Cardiac septum (tissue), 1 donor: ENCODE results near the gene SIPA1L3. TPM values are rescaled to one million over a fixed set of nuclear protein-coding genes. Genes with fewer than 3 reads are reported as not detected.

Experiments used
- DNase-seq: peaks from one replicate; pipeline ENCODE4 v3.0.0-alpha.2; 2020; ENCODE audit warnings: low spot score
- intact Hi-C: fragments of 100-400 bp; cut with DNase I; formaldehyde crosslinking; loops from one replicate; pipeline ENCODE4 v1.14.0; 2022
- total RNA-seq: library from RNA; stranded (reverse); fragmentation: NEBNext Ultra II Directional; extraction: Animal tissue kit (Norgen Biotek cat#: 25700); gene quantifications from one replicate; pipeline ENCODE4 v1.2.1, GENCODE V29; 2021
- donor health status: DM: no; HTN: no; CAD: no.

Gene SIPA1L3
- total RNA-seq, 1 donor from 2014 or later, result 14.0 TPM

DNA sequence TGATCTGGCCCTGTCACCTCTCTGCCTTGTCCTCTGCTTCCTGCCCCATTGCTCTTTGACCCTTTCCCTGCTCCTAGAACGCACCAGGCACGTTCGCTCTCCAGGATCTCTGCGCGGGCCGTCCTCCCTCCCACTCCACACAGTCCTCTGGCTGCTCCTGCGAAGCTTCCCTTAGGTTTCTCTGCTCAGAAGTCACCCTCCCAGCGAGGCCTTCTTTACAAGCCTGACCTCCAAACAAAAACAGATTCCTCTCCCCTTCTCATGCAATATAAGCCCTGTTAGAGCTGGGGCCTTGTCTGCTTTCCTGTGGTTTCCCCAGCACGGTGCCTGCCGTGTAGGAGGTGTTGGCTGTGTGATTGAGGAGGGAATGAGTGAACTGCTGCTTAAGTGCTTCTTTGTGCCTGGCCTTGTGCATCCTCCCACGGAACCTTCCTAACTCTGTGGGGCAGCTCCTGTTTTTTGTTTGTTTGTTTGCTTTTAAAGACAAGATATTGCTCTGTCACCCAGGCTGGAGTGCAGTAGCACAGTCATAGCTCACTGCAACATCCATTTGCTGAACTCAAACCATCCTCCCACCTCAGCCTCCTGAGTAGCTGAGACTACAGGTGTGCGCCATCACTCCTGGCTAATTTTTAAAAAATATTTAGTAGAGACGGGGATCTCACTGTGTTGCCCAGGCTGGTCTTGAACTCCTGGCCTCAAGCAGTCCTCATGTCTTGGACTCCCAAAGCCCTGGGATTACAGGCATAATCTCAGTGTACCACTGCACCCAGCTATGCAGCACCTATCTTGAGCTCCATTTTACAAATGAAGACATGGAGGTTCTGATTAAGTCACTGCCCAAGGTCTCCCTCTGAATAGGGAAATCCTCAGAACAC lies 82.0 kb downstream of the SIPA1L3 start:
- no peak for DNase-seq

GRCh38 chr19:37989855-37990254 lies 82.8 kb downstream of the SIPA1L3 start:
- DNase-seq, result no peak
- intact Hi-C loops, result no loop called here

More for the DNA sequence above, 82.0 kb downstream of the SIPA1L3 start:
- intact Hi-C loops, result no loop called here

DNA sequence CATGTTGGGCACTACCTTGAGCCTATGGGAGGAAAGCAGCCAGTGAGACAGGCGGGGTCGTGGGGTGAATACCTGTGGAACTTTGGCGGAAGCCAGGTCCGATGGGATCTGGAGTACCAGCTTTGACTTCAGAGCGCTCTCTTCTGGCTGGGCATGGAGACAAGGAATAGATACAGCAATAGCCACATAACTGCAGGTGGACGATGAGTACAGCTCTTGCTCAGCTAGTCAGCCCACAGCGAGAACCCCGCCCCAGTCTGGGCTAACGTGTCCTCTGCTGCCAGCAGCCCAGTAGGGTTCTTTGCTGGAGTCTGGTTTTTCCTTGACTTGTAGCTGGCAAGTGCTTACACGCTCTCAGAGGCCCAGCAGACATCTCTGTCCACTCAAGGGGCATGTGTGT lies 83.4 kb downstream of the SIPA1L3 start:
- intact Hi-C loops, result no loop called here
- DNase-seq, result no peak

DNA sequence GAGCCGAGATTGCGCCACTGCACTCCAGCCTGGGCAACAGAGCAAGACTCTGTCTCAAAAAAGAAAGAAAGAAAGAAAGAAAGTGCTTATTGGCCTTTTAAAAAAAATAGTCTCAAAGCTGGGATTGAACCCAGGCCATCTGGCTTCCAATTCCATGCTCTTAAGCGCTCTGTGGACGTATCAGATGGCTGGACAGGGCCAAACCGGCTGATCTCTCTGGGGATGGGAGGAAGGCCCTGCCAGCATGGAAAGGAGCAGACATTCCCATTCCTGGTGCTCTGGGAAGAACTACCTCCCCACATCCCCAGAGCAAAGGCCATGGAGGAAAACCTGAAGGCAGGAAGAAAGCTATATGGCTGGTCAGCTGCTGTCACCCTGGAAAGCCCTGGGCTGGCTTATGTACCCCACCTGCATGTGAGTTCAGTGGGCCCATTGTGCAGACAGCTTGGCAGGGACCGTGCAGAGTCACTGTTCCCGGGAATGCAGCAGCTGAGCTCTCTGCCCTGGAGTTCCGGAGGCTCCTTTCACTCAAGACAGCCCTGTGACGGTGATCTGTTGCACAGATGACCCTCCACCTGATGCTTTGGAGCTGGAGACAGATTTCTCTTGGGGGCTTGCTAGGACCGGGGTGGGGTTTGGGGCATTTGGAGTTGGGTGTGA lies 84.3 kb downstream of the SIPA1L3 start:
- DNase-seq, result no peak
- intact Hi-C loops, result no loop called here

- intact Hi-C loops, result no loop called here
- DNase-seq, result no peak
Measured at GRCh38 chr19:37991841-37992248, 84.8 kb downstream of the SIPA1L3 start.

GRCh38 chr19:37992761-37993160 lies 85.8 kb downstream of the SIPA1L3 start:
- DNase-seq, result no peak
- intact Hi-C loops, result no loop called here

GRCh38 chr19:37994823-37995130 lies 87.8 kb downstream of the SIPA1L3 start:
- DNase-seq, result no peak

DNA sequence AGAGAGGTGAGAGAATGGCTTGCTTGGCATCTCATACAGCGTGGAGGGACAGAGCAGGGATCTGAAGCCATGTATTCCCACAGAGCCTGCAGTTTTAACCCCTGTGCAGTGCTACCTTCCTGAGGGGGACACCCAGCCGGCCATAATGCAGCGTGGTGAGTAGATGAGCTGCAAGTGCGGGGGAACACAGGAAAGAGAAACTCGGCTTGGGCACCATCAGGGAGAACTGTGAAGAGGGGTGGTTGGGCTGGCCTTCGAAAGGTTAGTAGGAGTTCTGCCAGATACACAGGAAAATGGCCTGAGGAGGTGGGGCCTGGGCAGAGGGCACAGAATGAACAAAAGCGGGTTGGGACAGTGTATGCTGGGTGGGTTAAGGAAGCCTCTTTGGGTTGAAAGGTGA lies 88.3 kb downstream of the SIPA1L3 start:
- no peak for DNase-seq
- intact Hi-C loops, result no loop called here

More at GRCh38 chr19:37994823-37995130, 87.8 kb downstream of the SIPA1L3 start:
- intact Hi-C loops, result no loop called here

GRCh38 chr19:37997911-37998344 lies 90.9 kb downstream of the SIPA1L3 start:
- intact Hi-C loops, result no loop called here
- DNase-seq, result no peak

- intact Hi-C loops, result no loop called here
- DNase-seq, result no peak
Measured at GRCh38 chr19:37998801-37999308, 91.8 kb downstream of the SIPA1L3 start.

DNA sequence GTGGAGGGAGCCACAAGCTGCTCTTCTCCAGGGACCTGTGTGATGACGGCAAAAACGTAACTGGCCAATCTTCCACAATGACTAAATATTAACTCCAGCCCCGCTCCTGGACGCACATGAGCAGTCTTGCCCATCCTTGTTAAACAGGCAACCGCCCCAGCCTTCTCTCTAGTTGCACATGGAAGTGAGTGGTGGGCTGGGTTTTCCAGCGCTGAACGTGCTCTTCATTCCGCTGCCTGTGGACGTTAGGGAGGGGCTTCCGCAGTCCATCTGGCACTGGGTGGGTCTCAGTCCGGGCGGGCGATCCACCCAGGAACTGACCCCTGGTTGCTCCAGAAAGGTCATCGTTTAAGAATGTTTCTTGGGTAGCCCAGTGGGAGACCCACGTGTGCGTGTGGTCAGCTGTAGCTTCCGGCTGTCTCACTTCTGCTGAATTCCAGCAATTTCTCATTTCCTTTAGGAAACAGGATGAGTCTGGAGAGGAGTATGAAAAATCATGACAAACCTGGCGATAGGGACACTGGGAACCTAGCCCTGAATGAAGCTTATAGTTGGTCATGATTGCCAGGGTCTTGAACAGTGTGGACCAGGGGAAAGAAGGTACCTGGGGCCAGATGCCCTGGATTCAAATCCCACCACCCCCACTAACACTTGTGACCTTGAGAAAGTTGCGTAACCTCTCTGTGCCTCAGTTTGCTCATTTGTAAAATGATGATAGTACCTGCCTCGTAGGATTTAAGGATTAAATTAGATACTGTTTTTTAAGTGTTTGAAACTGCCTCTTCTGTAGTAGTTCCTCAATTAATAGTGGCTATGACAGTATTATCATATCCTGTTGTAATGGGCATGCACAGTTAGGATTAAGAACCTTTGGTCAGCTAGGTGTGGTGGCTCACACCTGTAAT lies 92.6 kb downstream of the SIPA1L3 start:
- intact Hi-C loops, result no loop called here
- no peak for DNase-seq

GRCh38 chr19:38001158-38001781 lies 94.3 kb downstream of the SIPA1L3 start:
- DNase-seq, result no peak
- intact Hi-C loops, result no loop called here

DNA sequence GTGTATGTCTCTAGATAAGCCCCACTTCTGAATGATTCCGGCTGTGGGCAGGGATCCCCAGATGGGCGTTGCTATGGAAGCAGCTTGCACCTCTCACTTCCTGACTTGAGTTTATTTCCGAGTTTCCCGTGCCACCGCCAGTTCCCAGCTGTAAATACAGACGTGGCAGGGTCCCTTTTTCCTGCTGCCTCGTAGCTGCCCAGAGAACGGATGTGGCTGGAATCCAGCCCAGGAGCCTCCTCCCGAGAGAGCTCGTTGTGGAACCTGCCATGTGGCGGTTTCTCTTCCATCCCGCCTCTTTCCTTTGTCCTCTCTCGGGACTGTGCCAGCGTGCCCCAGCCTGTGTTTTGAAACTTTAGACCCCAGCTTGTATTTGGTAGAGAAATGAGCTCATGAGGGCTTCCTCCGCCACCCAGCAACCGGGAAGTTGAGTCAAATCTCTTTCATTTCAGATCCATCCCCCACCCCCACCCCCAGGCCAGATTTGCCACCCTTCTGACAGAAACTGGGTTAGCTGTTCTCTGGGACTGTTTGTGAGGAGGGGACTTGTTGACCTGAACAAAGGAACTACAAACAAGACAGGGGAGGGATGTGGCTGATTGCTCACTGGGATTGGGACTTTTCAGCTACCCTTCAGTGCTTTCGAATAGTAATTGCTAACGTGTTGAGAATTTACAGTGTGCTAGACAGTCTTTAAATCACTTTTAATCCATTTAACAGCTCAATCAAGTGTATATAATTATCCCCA lies 96.6 kb downstream of the SIPA1L3 start:
- peak; percentile 83 for DNase-seq
- intact Hi-C loops, result loop anchor here (2.0 kb wide), 1 partner anchor 97 kb away; the partner anchor contains the start of genes SIPA1L3 and WDR87

- intact Hi-C loops, result loop anchor here (2.0 kb wide), 1 partner anchor 97 kb away; the partner anchor contains the start of genes SIPA1L3 and WDR87
- no peak for DNase-seq
Measured at GRCh38 chr19:38004186-38004520, 97.1 kb downstream of the SIPA1L3 start.

- intact Hi-C loops, result loop anchor here (2.0 to 5.0 kb wide), 2 partner anchors 88 to 98 kb away; partner anchors contain the start of genes SIPA1L3 and WDR87
- DNase-seq, result peak; percentile 85
Measured at GRCh38 chr19:38004521-38005223, 97.7 kb downstream of the SIPA1L3 start.

- intact Hi-C loops, result loop anchor here (2.0 to 5.0 kb wide), 2 partner anchors 87 to 98 kb away; partner anchors contain the start of genes SIPA1L3 and WDR87
- DNase-seq, result no peak
Measured at GRCh38 chr19:38005224-38005614, 98.2 kb downstream of the SIPA1L3 start.

GRCh38 chr19:38006361-38007045 lies 99.5 kb downstream of the SIPA1L3 start:
- intact Hi-C loops, result loop anchor here (5.0 kb wide), 1 partner anchor 86 kb away; no protein-coding TSS in a partner anchor
- DNase-seq, result no peak
